ENCODE data around the gene STAT6.

STAT6 gene

GRCh38 chr12:57096099-57096572 lies 15.0 kb downstream of the STAT6 start:
- no peak overlapping the region for H3K27ac ChIP-seq

DNA sequence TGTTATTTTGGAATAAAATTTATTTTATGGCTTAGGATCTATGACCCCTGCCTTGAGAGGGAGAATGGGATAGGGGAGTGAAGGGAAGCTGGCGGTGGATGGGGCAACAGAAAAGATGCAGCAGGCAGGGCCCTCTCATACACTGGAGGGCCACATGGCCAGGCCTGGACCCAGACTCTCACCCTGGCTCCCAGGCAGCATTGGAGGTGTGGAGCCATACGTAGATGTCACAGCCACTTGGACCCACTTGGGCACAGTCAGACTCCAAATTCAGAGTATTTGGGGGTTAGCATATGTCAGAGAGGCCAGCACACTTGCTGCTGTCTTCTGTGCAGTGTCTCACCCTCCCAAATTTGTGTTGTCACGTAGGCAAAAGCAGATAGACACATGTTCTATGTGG lies 15.7 kb downstream of the STAT6 start:
- H3K27ac ChIP-seq: peak overlapping the region; percentile 15; the same call in 1 of the 2 replicates
- no peak for TF ChIP-seq CTCF (conservative IDR thresholded peaks at IDR 0.05)

More at GRCh38 chr12:57096099-57096572, 15.0 kb downstream of the STAT6 start:
- TF ChIP-seq CTCF (conservative IDR thresholded peaks at IDR 0.05): no peak

DNA sequence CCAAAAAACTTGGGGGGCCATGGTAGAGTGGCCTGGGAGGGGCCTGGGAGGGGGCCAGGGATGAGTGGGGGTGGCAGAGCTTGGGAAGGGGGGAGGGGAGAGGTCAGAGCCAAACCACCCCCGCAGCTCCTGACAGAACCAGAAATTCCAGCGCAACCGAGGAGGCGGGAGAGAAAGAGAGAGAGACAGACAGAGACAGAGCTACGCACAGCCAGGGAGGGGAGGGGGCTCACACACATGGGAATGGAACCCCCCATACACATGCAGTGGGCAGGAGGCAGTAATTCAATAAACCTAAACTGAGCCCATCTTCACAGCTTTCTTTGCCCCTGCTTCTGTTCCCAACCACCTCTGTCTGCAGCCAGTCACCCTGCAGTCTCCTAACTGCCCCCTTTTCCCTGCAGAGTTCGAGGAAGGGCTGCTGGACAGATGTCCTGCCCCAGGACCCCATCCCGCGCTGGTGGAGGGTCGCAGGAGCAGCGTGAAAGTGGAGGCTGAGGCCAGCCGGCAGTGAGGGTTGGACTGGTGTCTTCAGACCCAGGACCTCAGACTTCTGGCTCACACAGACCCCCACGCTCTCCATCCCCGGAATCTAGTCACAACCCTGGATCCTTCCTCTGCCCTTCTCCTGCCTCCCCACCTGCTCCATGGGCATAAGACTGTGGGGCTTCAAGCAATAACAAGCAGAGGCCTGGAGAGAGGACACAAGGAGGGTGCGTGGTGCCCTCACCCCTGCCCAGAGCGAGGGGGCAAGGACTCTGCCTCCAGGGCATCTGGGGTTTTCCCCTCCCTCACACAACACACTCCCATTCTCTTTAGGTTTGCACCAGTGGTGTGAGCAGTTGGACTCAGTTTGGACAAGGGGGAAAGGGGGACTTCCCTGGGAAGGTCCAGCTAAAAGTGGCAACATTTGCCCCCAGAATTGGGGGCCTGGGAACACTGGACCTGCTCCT lies 16.7 kb downstream of the STAT6 start:
- TF ChIP-seq CTCF (conservative IDR thresholded peaks at IDR 0.05): no peak
- peak overlapping the region; percentile 15; the same call in 1 of the 2 replicates for H3K27ac ChIP-seq

DNA sequence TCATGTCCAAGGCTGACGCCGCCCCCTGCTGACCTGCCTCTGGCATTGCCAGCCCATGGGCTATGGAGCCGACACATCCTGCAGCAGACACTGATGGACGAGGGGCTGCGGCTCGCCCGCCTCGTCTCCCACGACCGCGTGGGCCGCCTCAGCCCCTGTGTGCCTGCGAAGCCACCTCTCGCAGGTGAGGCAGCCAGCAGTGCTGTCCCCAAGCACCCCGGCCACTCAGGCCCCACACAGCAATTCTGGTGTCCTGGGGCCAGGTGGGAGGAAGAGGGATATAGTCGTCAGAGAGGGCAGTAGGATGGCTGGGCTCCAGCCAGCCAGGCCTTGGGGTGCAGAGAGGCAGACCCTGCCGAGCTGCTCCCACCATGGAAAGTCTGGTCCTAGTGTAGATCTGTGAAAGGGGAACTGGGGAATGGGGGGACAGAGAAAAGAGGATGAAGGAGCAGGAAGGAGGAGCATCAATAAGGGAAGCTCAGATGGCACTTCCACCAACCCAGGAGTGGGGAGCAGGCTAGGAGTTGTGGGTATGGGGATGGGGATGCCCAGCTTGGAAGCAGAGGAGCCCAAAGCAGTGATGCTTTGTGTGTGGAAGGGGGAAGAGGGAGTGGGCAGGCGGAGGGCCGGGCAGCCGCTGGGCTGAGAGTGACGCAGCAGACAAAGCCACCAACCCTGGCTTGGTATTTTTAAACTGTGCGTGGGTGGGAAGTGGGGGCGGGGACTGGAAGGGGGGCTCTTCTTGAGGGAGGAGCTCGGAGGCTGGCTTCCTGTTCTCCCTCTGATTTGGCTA lies 17.6 kb downstream of the STAT6 start:
- no peak overlapping the region for H3K27ac ChIP-seq
- TF ChIP-seq CTCF (conservative IDR thresholded peaks at IDR 0.05): peak; percentile 71

DNA sequence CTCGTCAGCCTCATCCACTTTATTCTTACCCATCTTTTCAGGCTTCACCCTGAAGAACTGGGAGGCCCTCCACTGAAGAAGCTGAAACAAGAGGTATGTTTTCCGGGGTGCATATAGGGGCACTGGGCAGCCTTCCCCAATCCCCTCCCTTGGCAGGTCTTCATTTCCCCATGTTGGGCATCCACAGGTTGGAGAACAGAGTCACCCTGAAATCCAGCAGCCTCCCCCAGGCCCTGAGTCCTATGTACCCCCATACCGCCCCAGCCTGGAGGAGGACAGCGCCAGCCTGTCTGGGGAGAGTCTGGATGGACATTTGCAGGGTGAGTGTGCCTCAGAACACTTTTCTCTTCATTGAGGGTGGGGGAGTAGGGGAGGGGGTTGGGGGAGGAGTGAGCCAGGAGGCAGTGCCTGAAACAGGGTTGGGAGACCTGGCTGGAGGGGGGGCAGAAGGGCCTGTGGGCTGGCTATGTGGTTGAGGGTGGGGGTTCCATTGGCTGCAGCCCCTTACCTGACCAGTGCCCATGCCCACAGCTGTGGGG lies 18.2 kb downstream of the STAT6 start:
- no peak overlapping the region for H3K27ac ChIP-seq
- no peak for TF ChIP-seq CTCF (conservative IDR thresholded peaks at IDR 0.05)

DNA sequence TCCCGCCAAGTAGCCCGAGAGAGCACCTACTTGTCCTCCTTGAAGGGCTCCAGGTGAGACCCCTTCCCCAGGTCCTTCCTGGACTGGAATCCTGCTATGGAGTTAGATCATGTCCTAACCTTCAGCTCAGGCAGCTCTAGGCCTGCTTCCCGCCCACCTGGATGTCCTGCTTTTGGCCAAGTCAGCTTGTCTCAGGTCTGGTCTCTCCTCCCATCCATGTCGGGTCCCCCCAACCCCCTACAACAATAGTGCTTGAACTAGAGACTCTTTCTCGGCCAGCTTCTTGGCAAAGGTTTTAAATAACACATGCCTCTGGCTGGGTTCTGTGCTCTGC lies 18.7 kb downstream of the STAT6 start:
- no peak for TF ChIP-seq CTCF (conservative IDR thresholded peaks at IDR 0.05)
- H3K27ac ChIP-seq: no peak overlapping the region
